NB4 (cell line): Measurements from ENCODE around the gene PSG7.
"Not testable (repeated sequence)": the region's sequence is repeated elsewhere in the genome, so short reads cannot be mapped to it uniquely, and the experiment has no call there.

Source experiments
- CTCF ChIP-seq: IDR thresholded peaks from one replicate; pipeline ENCODE4 v1.5.1; 2012; ENCODE audit warnings: low read depth, low read length
- MAX ChIP-seq: IDR thresholded peaks from 2 replicates; pipeline ENCODE4 v1.6.1; 2011; ENCODE audit warnings: low read depth, low read length
- MYC ChIP-seq: IDR thresholded peaks from 2 replicates; pipeline ENCODE4 v1.6.1; 2011; ENCODE audit warnings: low read depth, low read length
- POLR2A ChIP-seq: IDR thresholded peaks from 2 replicates; pipeline ENCODE4 v1.6.1; 2011; ENCODE audit warnings: mild to moderate bottlenecking; ENCODE audit not compliant: insufficient read length; ENCODE audit errors: extremely low read depth

- not testable (repeated sequence) for TF ChIP-seq CTCF, MAX, POLR2A, MYC
Observed at GRCh38 chr19:42932485-42933101, 4.4 kb downstream of the PSG7 start.
